HEK293T (cell line): Measurements from ENCODE around the gene MYO15B.
"Not testable (repeated sequence)": the region's sequence is repeated elsewhere in the genome, so short reads cannot be mapped to it uniquely, and the experiment has no call there.

Experiments
- CTCF ChIA-PET: fragments of 350-600 bp; formaldehyde crosslinking; extraction: SDS; loops from one replicate; lab custom pipeline; 2021; ENCODE audit warnings: antibody characterized with exemption, inconsistent platforms; lab: Yijun Ruan, JAX
- POLR2A ChIA-PET: fragments of 350-600 bp; formaldehyde crosslinking; extraction: SDS; loops from one replicate; lab custom pipeline; 2020; ENCODE audit warnings: antibody characterized with exemption, inconsistent platforms; lab: Yijun Ruan, JAX
- DNase-seq: peaks from one replicate; pipeline ENCODE4 v3.0.0; 2012; ENCODE audit warnings: mixed read lengths; ENCODE audit errors: extremely low spot score
- ARNT ChIP-seq: fragments of 450-650 bp; IDR thresholded peaks from 2 replicates; pipeline ENCODE4 v1.6.1; 2017; ENCODE audit warnings: mild to moderate bottlenecking
- BHLHE40 ChIP-seq: fragments of 450-650 bp; IDR thresholded peaks from 2 replicates; pipeline ENCODE4 v1.6.1; 2016; ENCODE audit warnings: mild to moderate bottlenecking, moderate library complexity, borderline replicate concordance
- CTBP1 ChIP-seq: fragments of 450-650 bp; IDR thresholded peaks from 2 replicates; pipeline ENCODE4 v1.6.1; 2016; ENCODE audit warnings: borderline replicate concordance
- ELF4 ChIP-seq: fragments of 450-650 bp; IDR thresholded peaks from 2 replicates; pipeline ENCODE4 v1.6.1; 2017; ENCODE audit warnings: antibody characterized with exemption
- FOXA1 ChIP-seq: fragments of 450-650 bp; IDR thresholded peaks from 2 replicates; pipeline ENCODE4 v1.6.1; 2016; ENCODE audit warnings: mild to moderate bottlenecking
- FOXK2 ChIP-seq: fragments of 450-650 bp; IDR thresholded peaks from 2 replicates; pipeline ENCODE4 v1.6.1; 2016; ENCODE audit warnings: mild to moderate bottlenecking
- FOXM1 ChIP-seq: fragments of 450-650 bp; IDR thresholded peaks from 2 replicates; pipeline ENCODE4 v1.6.1; 2017; ENCODE audit warnings: mild to moderate bottlenecking, borderline replicate concordance
- HDGF ChIP-seq: fragments of 450-650 bp; IDR thresholded peaks from 2 replicates; pipeline ENCODE4 v1.6.1; 2017; ENCODE audit warnings: antibody characterized with exemption, borderline replicate concordance
- L3MBTL2 ChIP-seq: fragments of 450-650 bp; conservative IDR thresholded peaks from 2 replicates; pipeline ENCODE4 v1.6.1; 2016; ENCODE audit warnings: mild to moderate bottlenecking
- LEF1 ChIP-seq: fragments of 450-650 bp; IDR thresholded peaks from 2 replicates; pipeline ENCODE4 v1.6.1; 2017; ENCODE audit warnings: mild to moderate bottlenecking, borderline replicate concordance
- NFRKB ChIP-seq: fragments of 450-650 bp; IDR thresholded peaks from 2 replicates; pipeline ENCODE4 v1.6.1; 2016; ENCODE audit warnings: mild to moderate bottlenecking, moderate library complexity
- PKNOX1 ChIP-seq: fragments of 450-650 bp; IDR thresholded peaks from 2 replicates; pipeline ENCODE4 v1.6.1; 2016
- SP1 ChIP-seq: fragments of 450-650 bp; IDR thresholded peaks from 2 replicates; pipeline ENCODE4 v1.6.1; 2017
- SUZ12 ChIP-seq: fragments of 450-650 bp; IDR thresholded peaks from 2 replicates; pipeline ENCODE4 v1.6.1; 2016; ENCODE audit warnings: mild to moderate bottlenecking
- TARDBP ChIP-seq: fragments of 450-650 bp; IDR thresholded peaks from 2 replicates; pipeline ENCODE4 v1.6.1; 2016
- ZNF384 ChIP-seq: fragments of 450-650 bp; IDR thresholded peaks from 2 replicates; pipeline ENCODE4 v1.6.1; 2016

MYO15B gene

DNA sequence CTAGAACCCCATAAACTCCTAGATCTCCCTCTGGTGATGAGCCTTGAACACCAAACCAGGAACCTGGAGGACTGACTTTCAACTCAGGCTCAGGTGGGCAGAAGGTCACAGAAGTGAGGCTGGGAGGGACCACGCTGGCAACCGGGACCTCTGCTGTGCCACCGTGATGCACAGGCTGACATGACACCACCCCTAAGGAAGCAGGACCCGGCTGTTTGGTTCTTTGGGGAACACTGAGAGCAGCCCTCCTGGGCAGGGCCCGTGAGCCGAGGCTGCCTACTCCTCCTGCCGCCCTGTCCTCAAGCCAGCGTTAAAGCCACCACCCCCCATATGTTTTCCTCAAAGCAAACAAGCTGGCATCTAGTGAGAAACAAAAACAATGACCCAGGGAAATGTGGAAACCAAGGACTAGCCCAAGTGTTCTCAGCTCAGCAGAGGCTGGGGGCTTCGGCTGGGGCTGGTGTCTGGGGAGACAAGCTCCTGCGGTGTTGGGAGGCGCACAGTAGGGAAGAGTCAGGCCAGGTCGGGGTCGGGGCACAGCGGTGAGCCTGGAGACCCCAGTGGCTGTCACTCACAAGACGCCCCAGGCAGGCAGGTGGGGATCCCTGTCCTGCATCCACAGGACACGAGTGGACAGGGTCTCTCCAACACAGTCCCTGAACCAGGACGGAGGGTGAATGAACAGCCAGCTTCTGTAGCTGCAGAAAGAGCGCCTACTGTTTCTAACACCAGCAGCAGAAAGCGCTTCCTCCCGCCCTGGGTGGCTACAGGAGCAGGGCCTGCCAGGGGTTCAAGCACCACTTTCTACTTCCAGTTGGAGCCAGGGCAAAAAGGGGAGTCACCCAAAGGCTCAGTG is 47.4 kb downstream of the MYO15B start:
- TF ChIP-seq SP1 (no peak), ZNF384 (no peak), FOXA1 (no peak), HDGF (no peak), TARDBP (no peak), L3MBTL2 (no peak), CTBP1 (no peak), LEF1 (no peak), ARNT (no peak), NFRKB (no peak), FOXM1 (no peak), PKNOX1 (no peak)
- POLR2A ChIA-PET: no interaction called here
- no peak for DNase-seq
- CTCF ChIA-PET: interaction anchor here (1.3 to 3.4 kb wide), 6 partner anchors 9 to 34 kb away, joined by 3 to 69 read pairs (median 24); a partner anchor contains a TSS

DNA sequence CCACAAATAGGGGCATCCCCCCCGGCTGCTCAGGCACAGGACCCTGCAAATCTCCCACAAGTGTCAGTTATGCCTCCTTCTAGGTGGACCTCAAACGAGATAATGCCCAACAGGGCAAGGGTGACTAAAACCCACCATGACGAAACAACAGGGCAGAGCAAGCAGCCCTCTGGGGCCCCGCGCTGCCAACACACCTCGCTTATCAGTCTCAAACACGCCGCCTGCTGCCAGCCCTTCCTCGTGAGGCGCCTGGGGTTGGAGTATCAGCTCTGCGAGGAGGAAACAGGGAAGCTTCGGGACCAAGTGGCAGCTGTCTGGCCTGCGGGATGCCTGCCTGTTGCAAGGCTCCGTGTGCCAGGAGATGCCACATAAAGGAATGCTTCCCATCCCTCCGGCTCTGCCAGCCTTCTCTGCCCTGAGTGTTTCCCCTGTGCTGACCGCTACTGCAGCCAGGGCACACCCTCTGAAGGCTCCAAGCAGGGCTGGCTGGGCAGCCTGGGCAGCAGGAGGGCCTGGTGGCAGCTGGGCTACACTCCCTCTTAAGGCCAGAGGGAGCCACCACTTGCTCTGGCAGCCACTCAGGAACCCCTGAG is 48.1 kb downstream of the MYO15B start:
- POLR2A ChIA-PET: no interaction called here
- TF ChIP-seq ZNF384: no peak
- TF ChIP-seq SP1: no peak
- no peak for TF ChIP-seq FOXA1
- no peak for TF ChIP-seq TARDBP
- no peak for TF ChIP-seq FOXK2
- no peak for TF ChIP-seq HDGF
- no peak for DNase-seq
- CTCF ChIA-PET: interaction anchor here (0.6 to 3.4 kb wide), 4 partner anchors 10 to 20 kb away, joined by 3 to 69 read pairs (median 3); a partner anchor contains a TSS

DNA sequence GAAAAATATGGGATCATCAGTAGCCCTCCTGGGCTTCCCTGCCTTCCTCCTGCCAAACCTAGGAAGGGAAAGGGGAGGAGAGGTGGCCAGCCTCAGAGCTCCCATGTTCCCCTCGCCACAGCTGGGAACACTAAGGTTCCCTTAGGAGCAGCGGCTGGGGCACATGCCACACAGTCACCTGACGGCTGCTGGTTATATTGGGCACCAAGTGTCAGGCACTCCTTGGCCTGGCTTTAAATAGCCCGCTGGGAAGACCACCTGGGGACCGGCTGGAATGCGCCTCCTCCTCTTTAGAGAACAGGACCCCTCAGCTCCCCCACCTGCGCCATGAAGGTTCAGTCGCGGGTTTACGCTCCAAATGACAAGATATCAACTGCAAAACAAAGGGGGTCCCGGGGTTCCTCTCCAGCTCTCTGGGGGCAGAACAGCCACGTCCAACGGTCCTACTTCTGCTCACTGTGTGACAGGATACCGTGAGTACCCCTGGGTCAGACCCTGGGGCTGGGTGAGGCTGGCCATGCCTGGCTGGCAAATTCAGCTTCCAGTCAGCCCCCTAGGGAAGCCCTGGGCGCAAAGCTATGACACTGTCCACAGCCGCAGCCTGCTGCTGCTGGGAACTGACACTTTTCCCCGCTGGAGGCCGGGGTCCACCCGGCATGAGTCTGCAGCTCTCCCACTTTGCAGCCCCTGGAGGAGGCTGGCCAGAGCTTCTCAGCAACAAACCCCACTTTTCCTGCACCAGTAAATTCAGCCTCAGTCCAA is 49.0 kb downstream of the MYO15B start:
- POLR2A ChIA-PET: no interaction called here
- CTCF ChIA-PET: interaction anchor here (0.6 to 1.3 kb wide), 2 partner anchors 11 to 20 kb away, joined by 3 read pairs; no protein-coding TSS in a partner anchor
- no peak for TF ChIP-seq LEF1
- no peak for TF ChIP-seq FOXK2
- no peak for TF ChIP-seq ZNF384
- no peak for TF ChIP-seq SUZ12
- no peak for TF ChIP-seq ARNT
- TF ChIP-seq CTBP1: no peak
- no peak for TF ChIP-seq FOXM1
- no peak for TF ChIP-seq SP1
- no peak for TF ChIP-seq TARDBP
- no peak for TF ChIP-seq FOXA1
- no peak for TF ChIP-seq HDGF
- no peak for TF ChIP-seq ELF4
- TF ChIP-seq L3MBTL2: no peak
- no peak for TF ChIP-seq PKNOX1
- TF ChIP-seq BHLHE40: no peak
- no peak for TF ChIP-seq NFRKB
- DNase-seq: no peak

- no peak for TF ChIP-seq FOXM1
- TF ChIP-seq HDGF: no peak
- no peak for TF ChIP-seq CTBP1
- TF ChIP-seq FOXA1: no peak
- TF ChIP-seq SP1: no peak
- TF ChIP-seq LEF1: no peak
- TF ChIP-seq PKNOX1: no peak
- no peak for TF ChIP-seq ARNT
- TF ChIP-seq SUZ12: no peak
- no peak for TF ChIP-seq BHLHE40
- CTCF ChIA-PET: no interaction called here
- DNase-seq: no peak
- POLR2A ChIA-PET: no interaction called here
These were observed 49.5 kb downstream of the MYO15B start for GRCh38 chr17:75637143-75637538.

DNA sequence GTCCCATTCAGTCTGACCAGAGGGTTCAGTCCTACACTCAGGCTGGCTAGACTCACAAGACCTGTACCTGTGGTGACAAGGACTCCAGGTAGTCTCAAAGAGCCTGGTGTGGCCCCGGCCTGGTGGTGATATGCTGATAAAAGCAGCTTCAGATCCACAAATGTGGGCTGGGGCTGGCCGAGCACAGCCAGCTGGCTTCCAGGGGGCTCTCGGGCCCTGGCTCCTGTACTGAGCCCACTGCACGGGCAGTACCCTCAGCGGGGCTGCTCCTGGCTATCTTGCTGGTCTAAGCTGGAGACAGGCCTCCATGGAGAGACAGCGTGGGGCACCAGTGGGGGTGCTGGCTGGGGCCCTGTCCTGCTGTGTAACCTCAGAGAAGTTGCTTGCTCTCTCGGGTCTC is 50.0 kb downstream of the MYO15B start:
- no peak for TF ChIP-seq FOXM1
- TF ChIP-seq FOXA1: no peak
- TF ChIP-seq ARNT: no peak
- no peak for TF ChIP-seq HDGF
- no peak for TF ChIP-seq LEF1
- no peak for TF ChIP-seq SUZ12
- TF ChIP-seq CTBP1: no peak
- no peak for TF ChIP-seq PKNOX1
- no peak for TF ChIP-seq FOXK2
- TF ChIP-seq TARDBP: no peak
- no peak for TF ChIP-seq ELF4
- TF ChIP-seq SP1: no peak
- no peak for TF ChIP-seq BHLHE40
- TF ChIP-seq NFRKB: no peak
- no peak for TF ChIP-seq L3MBTL2
- no peak for DNase-seq
- ChIA-PET CTCF (interaction anchor here (1.4 kb wide), 1 partner anchor 110 kb away, joined by 4 read pairs; no protein-coding TSS in a partner anchor), POLR2A (no interaction called here)

- POLR2A ChIA-PET, DNase-seq: not testable (repeated sequence)
- CTCF ChIA-PET: interaction anchor here (0.6 to 1.4 kb wide), 2 partner anchors 110 to 132 kb away, joined by 4 to 5 read pairs; no protein-coding TSS in a partner anchor
These were observed 50.4 kb downstream of the MYO15B start for GRCh38 chr17:75638039-75638438.
